ENCODE results near the gene ADISSP. TPM values are rescaled to one million over a fixed set of nuclear protein-coding genes. Genes with fewer than 3 reads are reported as not detected.

Gene ADISSP
- total and polyA plus RNA-seq, 2 of the 13 experiments (the other 11 are each of a cell fraction or from before 2014, with no cell fraction given): 38.3 to 90.6 TPM

- CTCF ChIA-PET (ENCODE audit: low intra/inter-chr PET ratio, low total read pairs): no interaction called here
- in situ Hi-C loops (cut with HindIII; ENCODE audit: extremely low pct_ligation_motif_present, low pct_unique_long_range_greater_than_20kb): no loop called here
- H3K27me3 ChIP-seq (ENCODE audit: control insufficient read depth in 1 of 2, insufficient read depth in 2 of 2, low read length in 2 of 2): peaks cover 10 to 47% of the 10 kb centered on the region in 2 experiments; a peak in 4 of 5 replicates
- POLR2A ChIA-PET: interaction anchor here (0.6 to 2.3 kb wide), 10 partner anchors 9 to 86 kb away, joined by 3 to 10 read pairs (median 4); partner anchors contain the start of genes ADISSP, AP5S1 and SPEF1
- no TSS peak for BruUV-seq (replicated peaks)
- no peak overlapping the region for H2AFZ ChIP-seq (ENCODE audit: low read length)
- DNase-seq (ENCODE audit: low spot score): peak; percentile 74
- peaks cover 61% of the 10 kb centered on the region for H3K4me1 ChIP-seq (ENCODE audit: insufficient read depth, low read length)
- H3K4me2 ChIP-seq (ENCODE audit: low read depth, low read length): peak overlapping the region; percentile 69
- H3K9ac ChIP-seq (ENCODE audit: insufficient read depth, low read depth, low read length): no peak overlapping the region
- peak overlapping the region; percentile 29 to 64 (median 32) for H3K4me3 ChIP-seq (replicated peaks in 1 of 3; ENCODE audit: insufficient read depth in 1 of 3, low read depth in 2 of 3, low read length in 3 of 3)
- intact Hi-C loops (cut with micrococcal nuclease; ENCODE audit: unreplicated experiment): no loop called here
- 27% methylated on average over 45 of the region's 45 CpGs for WGBS (ENCODE audit: low lambda C conversion rate)
- FAIRE-seq: no peak
- no peaks in the 10 kb centered on the region for H3K79me2 ChIP-seq (ENCODE audit: insufficient read depth, low read length)
- no peaks in the 10 kb centered on the region for H3K36me3 ChIP-seq (replicated peaks in 1 of 2; ENCODE audit: control insufficient read depth in 1 of 2, insufficient read depth in 2 of 2, low read length in 2 of 2)
- H3K27ac ChIP-seq (ENCODE audit: extremely low read length, insufficient read depth, low read length): no peak overlapping the region
- H4K20me1 ChIP-seq (ENCODE audit: insufficient read depth, low read length): no peaks in the 10 kb centered on the region
- no peaks in the 10 kb centered on the region for H3K9me3 ChIP-seq (ENCODE audit: low read length)
- ATAC-seq: peak; percentile 16
- TF ChIP-seq ZFP91 (CRISPR knock-in tag; IDR thresholded peaks at IDR 0.05; ENCODE audit: borderline replicate concordance) (peak; percentile 55; the same call in 1 of the 2 replicates), GABPB1 (CRISPR knock-in tag; IDR thresholded peaks at IDR 0.05) (peak; percentile 16; the same call in 1 of the 2 replicates), BHLHE40 (IDR thresholded peaks at IDR 0.05; ENCODE audit: low read length) (0 out of 2 replicates have a peak, but pooled peaks have one; percentile 22), GATAD2A (CRISPR knock-in tag; IDR thresholded peaks at IDR 0.05) (0 out of 2 replicates have a peak, but pooled peaks have one; percentile 32), ZNF646 (CRISPR knock-in tag; IDR thresholded peaks at IDR 0.05) (no peak), LCORL (IDR thresholded peaks at IDR 0.05) (no peak), LCORL (CRISPR knock-in tag; IDR thresholded peaks at IDR 0.05) (0 out of 2 replicates have a peak, but pooled peaks have one; percentile 22), MAX (IDR thresholded peaks at IDR 0.05) (peak; percentile 43; the same call in 1 of the 2 replicates), SP4 (CRISPR knock-in tag; IDR thresholded peaks at IDR 0.05) (peak; percentile 66; the same call in 1 of the 2 replicates), KDM2A (CRISPR knock-in tag; IDR thresholded peaks at IDR 0.05; ENCODE audit: borderline replicate concordance, low read depth) (peak; percentile 13; the same call in 1 of the 2 replicates), HCFC1 (IDR thresholded peaks at IDR 0.05; ENCODE audit: low read depth, low read length) (peak; percentile 20; the same call in 1 of the 2 replicates)
Measured at GRCh38 chr20:3744806-3745685, 22.5 kb downstream of the ADISSP start.

Data from HepG2 (cell line).